SKM-1 (cell line): Measurements from ENCODE around the gene FAM98B.
"Not testable (repeated sequence)": the region's sequence is repeated elsewhere in the genome, so short reads cannot be mapped to it uniquely, and the experiment has no call there.

Experiments used
- DNase-seq: peaks from one replicate; lab custom pipeline; 2025; ENCODE audit not compliant: unreplicated experiment; lab: John Stamatoyannopoulos, UW

FAM98B gene

DNA sequence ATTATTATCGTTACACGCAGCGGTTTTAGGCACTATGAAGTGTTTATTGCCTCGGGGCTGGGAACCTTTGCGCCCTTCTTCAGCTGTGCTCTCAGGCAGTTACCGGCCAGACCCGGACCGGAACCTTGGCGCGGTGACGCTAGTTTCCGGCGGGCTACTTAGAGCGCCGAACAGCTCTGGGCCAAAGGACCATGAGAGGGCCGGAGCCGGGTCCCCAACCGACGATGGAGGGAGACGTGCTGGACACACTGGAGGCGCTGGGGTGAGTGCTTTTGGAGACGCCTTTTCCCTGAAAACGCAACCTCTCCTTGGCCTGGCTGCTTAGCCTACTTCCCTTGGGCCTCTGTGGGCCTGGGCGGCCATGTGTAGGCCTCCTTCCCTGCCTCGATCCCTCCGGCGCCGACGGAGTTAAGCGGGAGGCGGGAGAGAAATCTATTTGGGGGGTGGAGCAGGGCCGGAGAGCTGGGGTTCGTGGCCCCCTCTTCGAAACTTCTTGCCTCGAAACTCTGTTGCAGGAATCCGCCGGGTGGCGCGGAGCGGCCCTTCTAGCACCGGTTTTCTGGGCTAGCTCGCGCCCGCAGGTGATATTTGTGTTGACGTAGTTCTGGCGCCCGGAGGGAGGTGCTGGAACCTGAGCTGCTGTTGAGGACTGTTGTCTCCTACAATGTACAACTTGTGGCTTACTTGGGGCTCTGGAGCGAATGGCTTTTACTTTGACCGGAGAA lies at the start of gene FAM98B:
FAM98B (plus strand) TSS at position 157 of the 725 bp plus-strand sequence; CDS start at position 192, 35 bp downstream.
- DNase-seq = peak; percentile 61

- DNase-seq = no peak
Measured at GRCh38 chr15:38406436-38406835, 47.5 kb upstream of the FAM98B start.

- no peak for DNase-seq
Measured at GRCh38 chr15:38408576-38408975, 45.4 kb upstream of the FAM98B start.

GRCh38 chr15:38411902-38412301 lies 42.0 kb upstream of the FAM98B start:
- no peak for DNase-seq

GRCh38 chr15:38412466-38412865 lies 41.5 kb upstream of the FAM98B start:
- DNase-seq = no peak

- peak; percentile 16 for DNase-seq
Measured at GRCh38 chr15:38414357-38414756, 39.6 kb upstream of the FAM98B start.

DNA sequence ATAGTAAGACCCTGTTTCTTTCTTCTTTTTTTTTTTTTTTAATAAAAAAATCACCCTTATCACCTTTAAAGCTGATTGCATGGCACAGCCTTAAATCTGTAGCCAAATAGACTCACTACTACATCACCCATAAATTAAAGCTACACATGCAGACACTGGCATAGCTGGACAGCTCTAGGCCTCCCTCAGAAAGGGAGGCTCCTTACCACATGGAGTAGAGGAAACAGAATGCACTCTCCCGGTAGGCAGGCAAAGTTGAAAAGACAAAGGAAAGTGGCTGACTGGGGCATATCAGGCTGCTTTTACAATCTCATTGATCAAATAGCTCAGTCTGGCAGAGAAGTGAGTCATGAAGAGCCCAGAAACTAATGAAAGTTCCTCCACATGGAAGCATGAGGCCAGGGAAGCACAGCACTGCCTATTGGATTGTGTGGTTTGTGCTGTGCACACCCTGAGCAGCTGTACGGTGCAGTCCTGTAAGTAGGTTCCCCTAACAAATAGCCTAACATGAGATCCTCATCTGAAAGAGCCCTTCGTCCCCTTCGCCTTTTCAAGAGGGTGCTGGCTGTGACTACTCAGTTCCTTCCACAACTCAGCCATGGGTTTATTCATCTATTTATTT lies 32.7 kb upstream of the FAM98B start:
- no peak for DNase-seq

GRCh38 chr15:38424101-38424552 lies 29.8 kb upstream of the FAM98B start:
- no peak for DNase-seq

- no peak for DNase-seq
Measured at GRCh38 chr15:38425269-38425668, 28.7 kb upstream of the FAM98B start.

GRCh38 chr15:38427380-38427779 lies 26.5 kb upstream of the FAM98B start:
- no peak for DNase-seq

DNA sequence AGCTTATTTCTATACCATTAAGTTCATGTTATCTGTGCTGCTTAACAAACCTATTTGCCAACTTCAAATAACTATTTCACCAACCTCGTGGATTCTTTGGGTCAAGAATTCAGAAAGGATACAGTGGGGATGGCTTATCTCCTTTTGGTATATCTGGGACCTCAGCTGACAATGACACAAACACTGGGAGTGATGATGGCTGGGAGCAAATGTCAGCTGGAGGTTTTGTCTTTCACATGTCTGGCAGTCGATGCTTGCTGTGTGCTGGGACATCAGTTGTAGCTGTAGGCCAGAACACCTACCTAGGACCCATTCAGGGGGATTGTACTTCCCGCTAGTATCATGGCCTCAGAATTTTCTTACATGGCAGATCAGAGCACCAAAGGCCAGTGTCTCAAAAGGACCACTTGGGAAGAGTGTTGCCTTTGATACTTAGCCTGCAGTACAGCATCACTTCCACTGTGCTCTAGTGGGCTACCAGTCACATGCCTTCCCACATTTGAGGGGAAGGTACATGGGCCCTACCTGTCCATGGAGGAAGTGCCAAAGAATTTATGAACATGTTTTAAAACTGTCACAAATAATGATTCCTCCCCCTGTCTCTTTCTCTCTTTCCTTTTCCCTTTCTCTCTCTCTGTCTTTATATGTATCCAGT lies 23.7 kb upstream of the FAM98B start:
- DNase-seq = no peak

DNA sequence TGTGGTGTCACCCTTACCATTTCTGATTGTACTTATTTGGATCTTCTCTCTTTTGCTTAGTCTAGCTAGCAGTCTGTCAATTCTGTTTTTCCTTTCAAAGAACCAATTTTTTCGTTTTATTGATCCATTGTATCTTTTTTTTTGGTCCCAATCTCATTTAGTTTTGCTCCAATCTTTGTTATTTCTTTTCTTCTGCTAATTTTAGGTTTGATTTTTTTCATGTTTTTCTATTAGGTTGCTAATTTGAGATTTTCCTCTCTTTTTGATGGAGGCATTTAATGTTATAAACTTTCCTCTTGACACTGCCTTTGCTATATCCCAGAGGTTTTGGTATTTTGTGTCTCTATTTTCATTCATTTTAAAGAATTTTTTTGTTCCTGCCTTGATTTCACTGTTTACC lies 16.9 kb upstream of the FAM98B start:
- no peak for DNase-seq

DNA sequence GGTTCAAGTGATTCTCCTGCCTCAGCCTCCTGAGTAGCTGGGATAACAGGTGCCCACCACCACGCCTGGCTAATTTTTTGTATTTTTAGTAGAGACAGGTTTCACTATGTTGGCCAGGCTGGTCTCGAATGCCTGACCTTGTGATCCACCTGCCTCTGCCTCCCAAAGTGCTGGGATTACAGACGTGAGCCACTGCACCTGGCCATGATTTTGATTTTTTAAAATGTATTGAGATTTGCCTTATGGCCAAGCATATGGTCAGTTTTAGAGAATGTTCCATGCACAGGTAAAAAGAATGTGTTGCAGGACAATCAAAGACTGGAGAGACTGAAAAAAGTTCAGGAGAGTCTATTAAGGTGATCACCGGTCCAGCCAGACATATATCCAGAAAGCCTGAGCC lies 16.3 kb upstream of the FAM98B start:
- DNase-seq = not testable (repeated sequence)

DNA sequence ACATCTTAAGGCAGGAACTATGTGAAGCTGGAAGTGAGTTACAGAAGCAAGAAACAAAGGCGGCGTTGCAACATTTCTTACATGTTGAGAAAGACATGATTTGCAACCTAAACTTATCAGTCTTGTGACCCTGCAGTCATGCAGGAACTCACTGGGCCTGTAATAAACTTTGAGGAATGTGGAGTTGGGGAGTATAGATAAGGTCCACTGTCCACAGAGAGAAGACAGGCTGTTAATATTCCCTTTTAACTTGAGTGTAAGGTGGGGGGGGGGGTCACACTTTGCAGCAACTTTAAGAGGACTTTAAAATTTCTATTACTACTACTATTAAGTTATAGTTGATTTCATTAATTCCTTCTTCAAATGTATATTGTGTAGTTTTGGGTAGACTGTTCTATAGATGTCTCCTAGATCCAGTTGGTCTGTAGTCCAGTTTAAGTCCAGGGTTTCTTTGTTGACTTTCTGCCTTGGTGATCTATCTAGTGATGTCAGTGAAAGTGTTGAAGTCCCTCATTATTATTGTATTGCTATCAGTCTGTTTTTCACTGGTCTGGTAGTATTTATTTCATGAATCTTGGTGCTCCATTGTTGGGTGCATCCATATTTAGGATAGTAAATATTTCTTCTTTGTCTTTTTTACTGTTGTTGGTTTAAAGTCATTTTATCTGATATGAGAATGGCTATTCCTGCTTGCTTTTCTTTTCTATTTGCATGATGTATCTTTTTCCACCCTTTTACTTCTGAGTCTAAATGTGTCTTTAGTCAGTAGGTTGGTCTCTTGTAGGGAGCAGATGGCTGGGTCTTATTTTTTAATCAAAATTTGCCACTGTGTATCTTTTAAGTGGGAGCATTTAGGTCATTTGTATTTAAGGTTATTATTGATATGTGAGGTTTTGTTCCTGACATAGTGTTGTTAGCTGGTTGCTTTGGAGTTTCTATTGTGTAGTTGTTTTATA lies 15.6 kb upstream of the FAM98B start:
- peak; percentile 32 for DNase-seq

- peak; percentile 39 for DNase-seq
Measured at GRCh38 chr15:38440353-38441129, 13.4 kb upstream of the FAM98B start.

DNA sequence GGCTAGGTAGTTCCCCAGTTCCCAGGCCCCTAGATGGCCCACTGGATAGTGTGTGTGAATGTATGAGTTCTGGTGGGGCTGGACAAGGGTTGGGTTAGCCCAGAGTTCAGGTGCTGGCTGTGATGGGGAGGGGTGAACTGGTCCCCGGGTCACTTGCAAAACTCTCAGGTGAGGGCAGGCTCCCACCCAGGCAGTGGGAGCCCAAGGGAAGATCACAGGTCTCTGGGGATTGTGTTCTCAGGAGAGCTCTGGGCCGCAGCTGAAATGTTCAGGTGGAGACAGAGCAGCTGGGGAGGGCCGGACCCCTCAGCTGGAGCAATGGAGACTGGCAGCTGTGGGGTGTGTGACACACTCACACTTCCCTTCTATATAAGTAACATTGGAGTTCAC lies 12.8 kb upstream of the FAM98B start:
- no peak for DNase-seq

DNA sequence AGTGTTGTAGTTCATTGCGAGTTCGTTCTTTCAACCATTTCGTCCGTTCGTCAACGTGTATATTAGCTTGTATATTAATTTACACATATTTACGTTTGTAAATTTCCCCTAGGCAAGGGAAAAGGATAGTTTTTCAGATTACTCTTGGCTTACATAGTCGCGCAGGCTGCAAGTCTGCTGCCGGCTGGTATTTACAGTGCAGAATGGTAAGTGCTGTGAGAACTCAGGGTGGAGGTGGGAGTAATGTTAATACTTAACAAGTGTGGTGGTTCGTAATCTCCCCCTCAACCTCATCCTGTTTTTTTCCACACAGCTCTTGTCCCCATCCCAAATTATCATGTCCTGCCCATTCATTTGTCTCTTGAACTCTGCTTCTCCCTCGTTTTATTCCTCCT lies 766 bp downstream of the FAM98B start:
- no peak for DNase-seq

DNA sequence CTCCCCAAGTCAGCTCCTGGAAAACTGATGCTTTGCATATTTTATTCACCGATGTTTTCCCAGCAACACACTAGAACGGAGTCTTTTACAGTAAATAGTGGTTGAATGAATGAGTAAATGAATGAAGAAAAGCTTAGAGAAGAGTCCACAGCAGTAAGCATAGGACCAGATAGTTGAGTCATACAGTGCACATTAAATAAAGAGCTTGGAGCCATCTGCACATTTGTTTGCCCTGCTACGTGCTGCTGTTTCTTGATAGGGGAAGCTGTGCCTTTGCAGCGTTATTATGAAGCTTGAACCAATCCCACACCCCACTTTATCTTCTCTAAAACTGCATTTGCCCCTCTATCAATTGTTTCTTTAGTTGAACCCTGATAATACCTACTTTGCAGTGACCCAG lies 1.2 kb downstream of the FAM98B start:
- no peak for DNase-seq

DNA sequence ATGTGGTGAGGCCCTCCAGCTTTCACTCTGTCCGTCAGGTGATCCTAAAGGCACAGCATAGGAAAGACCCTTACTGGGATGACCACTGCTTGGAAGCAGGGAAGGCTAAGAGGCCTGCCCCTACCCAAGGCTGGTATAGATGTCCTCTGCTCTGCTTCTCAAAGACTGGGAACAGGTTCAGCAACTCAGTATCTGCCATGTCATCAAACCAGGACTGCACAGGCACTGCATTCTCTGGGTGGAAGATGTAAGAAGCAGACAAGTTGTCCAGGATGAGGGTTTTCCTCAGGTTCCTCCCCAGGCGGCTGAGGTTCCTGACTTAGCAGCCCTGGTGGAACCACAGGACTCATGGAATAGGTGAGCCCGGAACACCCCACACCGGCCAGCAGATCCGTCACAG lies 4.7 kb downstream of the FAM98B start:
- no peak for DNase-seq

DNA sequence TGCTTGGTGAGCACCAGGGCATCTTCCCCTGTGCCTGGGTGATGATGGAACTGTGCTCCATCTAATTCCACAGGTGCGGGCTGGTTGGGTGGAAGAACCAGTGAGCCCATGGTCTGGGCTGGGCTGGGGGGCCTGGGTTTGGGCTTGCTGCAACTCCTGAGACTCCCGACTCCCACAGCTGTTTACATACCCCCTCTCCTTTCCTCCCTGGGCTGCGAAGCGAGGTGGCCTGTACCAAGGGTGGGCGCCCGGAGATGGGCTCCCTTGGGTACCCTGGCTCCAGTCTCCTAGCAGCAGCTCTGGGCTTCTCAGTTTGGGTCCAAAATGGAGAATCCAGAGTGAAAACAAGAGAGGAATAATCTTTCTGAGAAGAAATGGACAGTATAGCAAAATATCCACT lies 5.6 kb downstream of the FAM98B start:
- no peak for DNase-seq
